ENCODE measurements around the gene IRF2BP1.
"Not testable (repeated sequence)": the region's sequence is repeated elsewhere in the genome, so short reads cannot be mapped to it uniquely, and the experiment has no call there.

The IRF2BP1 gene

DNA sequence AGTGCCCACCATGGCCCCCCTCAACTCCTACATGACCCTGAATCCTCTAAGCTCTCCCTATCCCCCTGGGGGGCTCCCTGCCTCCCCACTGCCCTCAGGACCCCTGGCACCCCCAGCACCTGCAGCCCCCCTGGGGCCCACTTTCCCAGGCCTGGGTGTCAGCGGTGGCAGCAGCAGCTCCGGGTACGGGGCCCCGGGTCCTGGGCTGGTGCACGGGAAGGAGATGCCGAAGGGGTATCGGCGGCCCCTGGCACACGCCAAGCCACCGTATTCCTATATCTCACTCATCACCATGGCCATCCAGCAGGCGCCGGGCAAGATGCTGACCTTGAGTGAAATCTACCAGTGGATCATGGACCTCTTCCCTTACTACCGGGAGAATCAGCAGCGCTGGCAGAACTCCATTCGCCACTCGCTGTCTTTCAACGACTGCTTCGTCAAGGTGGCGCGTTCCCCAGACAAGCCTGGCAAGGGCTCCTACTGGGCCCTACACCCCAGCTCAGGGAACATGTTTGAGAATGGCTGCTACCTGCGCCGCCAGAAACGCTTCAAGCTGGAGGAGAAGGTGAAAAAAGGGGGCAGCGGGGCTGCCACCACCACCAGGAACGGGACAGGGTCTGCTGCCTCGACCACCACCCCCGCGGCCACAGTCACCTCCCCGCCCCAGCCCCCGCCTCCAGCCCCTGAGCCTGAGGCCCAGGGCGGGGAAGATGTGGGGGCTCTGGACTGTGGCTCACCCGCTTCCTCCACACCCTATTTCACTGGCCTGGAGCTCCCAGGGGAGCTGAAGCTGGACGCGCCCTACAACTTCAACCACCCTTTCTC lies 13.6 kb downstream of the IRF2BP1 start:
- TF ChIP-seq, protein P1, sequence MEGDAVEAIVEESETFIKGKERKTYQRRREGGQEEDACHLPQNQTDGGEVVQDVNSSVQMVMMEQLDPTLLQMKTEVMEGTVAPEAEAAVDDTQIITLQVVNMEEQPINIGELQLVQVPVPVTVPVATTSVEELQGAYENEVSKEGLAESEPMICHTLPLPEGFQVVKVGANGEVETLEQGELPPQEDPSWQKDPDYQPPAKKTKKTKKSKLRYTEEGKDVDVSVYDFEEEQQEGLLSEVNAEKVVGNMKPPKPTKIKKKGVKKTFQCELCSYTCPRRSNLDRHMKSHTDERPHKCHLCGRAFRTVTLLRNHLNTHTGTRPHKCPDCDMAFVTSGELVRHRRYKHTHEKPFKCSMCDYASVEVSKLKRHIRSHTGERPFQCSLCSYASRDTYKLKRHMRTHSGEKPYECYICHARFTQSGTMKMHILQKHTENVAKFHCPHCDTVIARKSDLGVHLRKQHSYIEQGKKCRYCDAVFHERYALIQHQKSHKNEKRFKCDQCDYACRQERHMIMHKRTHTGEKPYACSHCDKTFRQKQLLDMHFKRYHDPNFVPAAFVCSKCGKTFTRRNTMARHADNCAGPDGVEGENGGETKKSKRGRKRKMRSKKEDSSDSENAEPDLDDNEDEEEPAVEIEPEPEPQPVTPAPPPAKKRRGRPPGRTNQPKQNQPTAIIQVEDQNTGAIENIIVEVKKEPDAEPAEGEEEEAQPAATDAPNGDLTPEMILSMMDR (conservative IDR thresholded peaks at IDR 0.05; ENCODE audit: low read length): no peak
- no peak for DNase-seq (ENCODE audit: low read depth)
- no peak overlapping the region for H3K4me3 ChIP-seq (ENCODE audit: low read length)

DNA sequence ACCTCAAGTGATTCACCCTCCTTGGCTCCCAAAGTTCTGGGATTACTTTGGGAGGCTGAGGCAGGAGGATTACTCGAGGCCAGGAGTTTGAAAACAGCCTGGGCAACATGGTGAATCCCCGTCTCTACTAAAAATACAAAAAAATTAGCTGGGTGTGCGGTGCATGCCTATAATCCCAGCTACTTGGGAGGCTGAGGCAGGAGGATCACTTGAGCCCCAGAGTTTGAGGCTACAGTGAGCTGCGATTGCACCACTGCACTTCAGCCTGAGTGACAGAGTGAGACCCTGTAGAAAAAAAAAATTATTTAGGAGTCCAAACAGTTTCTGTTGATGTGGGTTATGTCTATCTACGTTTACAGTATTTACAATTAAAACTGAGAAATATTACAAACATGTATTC lies 15.1 kb downstream of the IRF2BP1 start:
- DNase-seq (ENCODE audit: low read depth): no peak
- TF ChIP-seq, protein P1 (conservative IDR thresholded peaks at IDR 0.05; ENCODE audit: low read length): no peak
- no peak overlapping the region for H3K4me3 ChIP-seq (ENCODE audit: low read length)

DNA sequence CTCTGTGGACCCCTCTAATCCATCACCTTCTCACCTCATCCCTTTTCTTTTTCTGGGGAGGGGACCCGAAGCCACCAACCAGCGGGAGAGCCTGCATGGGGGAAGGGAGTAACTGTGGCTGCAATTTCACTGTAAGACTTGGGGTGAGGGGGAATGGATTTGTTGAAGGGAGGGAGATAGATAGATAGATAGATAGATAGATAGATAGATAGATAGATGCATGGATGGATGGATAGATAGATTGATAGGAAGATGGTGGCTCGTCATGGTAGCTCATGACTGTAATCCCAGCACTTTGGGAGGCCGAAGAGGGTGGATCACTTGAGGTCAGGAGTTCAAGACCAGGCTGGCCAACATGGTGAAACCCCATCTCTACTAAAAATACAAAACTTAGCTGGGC lies 18.7 kb downstream of the IRF2BP1 start:
- H3K4me3 ChIP-seq (ENCODE audit: low read length); DNase-seq (ENCODE audit: low read depth): not testable (repeated sequence)

DNA sequence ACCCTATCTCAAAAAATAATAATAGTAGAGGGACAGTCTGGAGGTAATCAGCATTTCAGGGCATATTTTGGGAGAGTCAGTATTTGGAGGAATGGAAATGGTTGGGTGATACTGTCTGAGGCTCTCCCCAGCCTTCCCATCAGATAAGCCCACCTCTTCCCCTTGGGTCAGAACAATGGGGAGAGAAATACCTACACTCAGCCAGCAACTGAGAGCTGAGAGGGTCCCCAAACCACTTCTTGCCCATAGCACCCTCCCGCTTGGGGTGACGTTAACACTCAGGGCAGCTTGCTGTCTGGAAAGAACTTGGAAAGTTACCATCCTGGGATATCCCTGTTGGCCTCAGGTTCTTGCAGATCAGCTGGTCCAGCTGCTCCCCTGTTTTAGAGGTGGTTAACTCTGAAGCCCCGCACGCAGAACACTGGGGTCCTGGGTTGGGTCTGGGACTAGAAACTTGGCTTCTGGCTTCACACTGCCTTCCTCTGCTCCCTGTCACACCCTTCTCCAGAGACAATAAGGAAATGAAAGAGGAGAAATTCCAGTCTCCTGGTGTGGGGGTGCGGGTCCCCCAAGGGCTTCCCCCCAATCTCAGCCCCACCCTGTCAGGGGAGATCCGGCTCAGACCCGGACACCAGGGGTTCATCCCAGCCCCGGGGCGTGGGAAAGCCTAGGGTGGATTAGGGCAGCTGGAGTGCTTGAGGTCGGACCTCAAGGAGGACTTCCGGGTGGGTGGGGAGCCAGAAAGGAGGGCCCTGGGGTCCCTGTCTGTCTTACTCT lies 19.4 kb downstream of the IRF2BP1 start:
- TF ChIP-seq, protein P1 (conservative IDR thresholded peaks at IDR 0.05; ENCODE audit: low read length): no peak
- no peak for DNase-seq (ENCODE audit: low read depth)
- no peak overlapping the region for H3K4me3 ChIP-seq (ENCODE audit: low read length)

DNA sequence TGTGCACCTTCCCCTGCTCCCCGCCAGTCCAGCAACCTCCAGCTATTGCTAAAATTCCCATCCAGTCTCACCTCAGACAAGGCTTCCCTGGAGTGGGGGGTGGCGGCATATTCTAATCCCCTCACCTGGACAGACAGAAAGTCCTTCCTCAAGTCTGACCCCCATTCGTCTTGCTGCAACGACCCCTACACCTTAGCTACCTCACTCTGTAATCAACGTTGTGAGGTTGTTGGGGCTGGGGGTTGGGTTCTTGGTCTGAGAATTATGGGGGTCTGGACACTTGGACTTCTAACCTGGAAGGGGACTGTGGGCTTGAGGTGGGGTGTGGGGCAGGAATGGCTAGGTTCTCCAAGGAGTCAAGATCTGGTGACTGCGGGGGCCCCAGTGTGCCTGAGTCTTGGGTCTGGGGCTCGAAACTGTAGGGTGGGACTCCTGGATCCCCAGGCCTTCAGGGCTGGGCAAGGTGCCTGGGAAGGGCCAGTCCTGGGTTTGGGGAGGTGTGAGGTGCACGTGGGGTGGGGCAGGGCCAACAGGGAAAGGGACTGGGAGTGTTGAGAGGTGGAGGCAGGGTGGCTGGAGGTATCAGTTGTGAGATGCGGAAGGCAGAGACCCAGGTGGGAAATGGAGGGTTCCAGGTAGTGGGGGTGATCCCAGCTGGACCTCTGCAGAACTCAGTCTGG lies 20.5 kb downstream of the IRF2BP1 start:
- H3K4me3 ChIP-seq (ENCODE audit: low read length): no peak overlapping the region
- TF ChIP-seq, protein P1 (conservative IDR thresholded peaks at IDR 0.05; ENCODE audit: low read length): no peak
- DNase-seq (ENCODE audit: low read depth): no peak

DNA sequence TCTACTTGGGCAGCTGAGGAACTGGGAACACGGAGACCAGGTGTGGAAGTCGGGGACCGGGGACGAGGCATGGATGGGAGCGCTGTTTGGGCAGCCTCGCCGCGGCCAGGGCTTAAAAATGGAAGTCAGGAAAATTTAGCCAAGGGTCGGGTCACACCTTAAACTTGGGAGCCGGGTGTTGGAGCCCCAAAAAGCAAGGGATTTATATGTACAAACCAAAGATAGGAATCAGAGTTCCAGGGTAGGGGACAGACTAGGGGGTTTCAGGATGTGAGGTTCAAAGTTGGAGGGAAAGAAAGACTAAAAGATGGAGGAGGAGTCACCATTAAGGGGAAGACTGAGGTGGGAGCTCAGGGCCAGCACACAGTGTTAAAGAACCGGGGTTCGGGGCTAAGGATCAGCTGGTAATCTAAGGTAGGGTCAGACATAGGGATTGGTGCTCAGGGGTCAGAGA lies 21.3 kb downstream of the IRF2BP1 start:
- DNase-seq (ENCODE audit: low read depth): no peak
- no peak overlapping the region for H3K4me3 ChIP-seq (ENCODE audit: low read length)
- TF ChIP-seq, protein P1 (conservative IDR thresholded peaks at IDR 0.05; ENCODE audit: low read length): no peak

DNA sequence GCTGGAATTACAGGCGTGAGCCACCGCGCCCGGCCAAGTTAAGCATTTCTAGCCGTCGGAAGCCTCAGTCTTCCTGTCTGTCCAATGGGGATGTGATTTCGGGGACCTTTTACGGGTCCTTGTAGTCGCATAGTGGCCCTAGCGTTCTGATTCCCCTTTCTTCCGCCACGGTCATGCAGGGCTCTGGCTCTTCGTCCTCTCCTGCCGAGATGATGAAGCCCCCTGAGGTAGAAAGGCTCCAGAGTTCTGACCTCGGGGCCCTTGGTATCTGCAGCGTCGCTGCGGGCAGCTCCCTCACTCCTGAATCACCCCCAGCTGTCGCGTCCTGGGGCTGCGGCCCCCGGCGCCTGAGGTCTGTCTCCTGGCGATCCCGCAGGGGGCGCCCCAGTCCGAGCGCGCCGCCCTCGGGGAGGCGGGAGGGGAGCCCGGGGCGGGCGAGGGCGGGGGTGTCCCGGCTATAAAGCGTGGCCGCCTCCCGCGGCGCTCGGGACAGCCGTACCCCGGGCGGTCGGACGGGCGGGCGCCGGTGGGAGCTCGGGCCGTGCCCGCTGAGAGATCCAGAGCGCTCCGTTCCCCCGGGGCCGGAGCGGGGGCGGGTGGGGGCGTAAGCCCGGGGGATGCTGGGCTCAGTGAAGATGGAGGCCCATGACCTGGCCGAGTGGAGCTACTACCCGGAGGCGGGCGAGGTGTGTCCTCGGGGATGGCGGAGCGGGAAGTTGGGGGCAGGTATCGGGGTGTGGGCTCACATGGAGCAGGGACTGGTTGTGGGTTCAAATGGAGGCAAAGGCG lies 21.9 kb downstream of the IRF2BP1 start, which contains the start of gene FOXA3:
FOXA3 (plus strand) TSS at position 487 of the 789 bp plus-strand sequence; CDS start at position 618, 131 bp downstream.
- TF ChIP-seq, protein P1 (conservative IDR thresholded peaks at IDR 0.05; ENCODE audit: low read length): peak; percentile 29
- DNase-seq (ENCODE audit: low read depth): no peak

More for the DNA sequence above, 21.9 kb downstream of the IRF2BP1 start, which contains the start of gene FOXA3:
- H3K4me3 ChIP-seq (ENCODE audit: low read length): peak within 1 kb of the TSS; percentile 51
